ENCODE measurements around the gene C9orf72.

DNA sequence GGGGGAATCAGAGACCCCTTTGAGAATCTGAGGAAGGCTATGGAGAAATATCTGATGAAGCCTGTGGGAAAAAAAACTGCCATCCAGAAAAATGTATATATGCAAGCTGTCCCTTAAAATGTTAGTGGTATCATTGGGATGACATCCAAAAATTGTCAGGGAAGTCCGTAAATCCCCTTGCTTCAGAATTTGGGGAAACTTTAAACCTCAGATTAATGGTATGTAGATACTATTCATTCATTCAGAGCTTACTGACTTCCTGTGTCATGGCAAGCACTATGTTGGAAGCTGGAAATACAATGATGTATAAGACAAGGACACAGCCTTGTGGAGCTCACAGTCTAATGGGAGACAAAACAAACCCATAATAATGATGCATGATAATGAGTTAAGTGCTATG, 32.8 kb downstream of the C9orf72 start:
- no peak for TF ChIP-seq NRF1 (IDR thresholded peaks at IDR 0.05; ENCODE audit: low read depth, low read length)
- TF ChIP-seq, protein P1, sequence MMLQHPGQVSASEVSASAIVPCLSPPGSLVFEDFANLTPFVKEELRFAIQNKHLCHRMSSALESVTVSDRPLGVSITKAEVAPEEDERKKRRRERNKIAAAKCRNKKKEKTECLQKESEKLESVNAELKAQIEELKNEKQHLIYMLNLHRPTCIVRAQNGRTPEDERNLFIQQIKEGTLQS (IDR thresholded peaks at IDR 0.05; ENCODE audit: insufficient read depth, low read depth, low read length), result no peak
- no peak for TF ChIP-seq EP300 (IDR thresholded peaks at IDR 0.05; ENCODE audit: borderline replicate concordance in 1 of 2, low read depth in 2 of 2, low read length in 2 of 2)
- TF ChIP-seq RBBP5 (IDR thresholded peaks at IDR 0.05; ENCODE audit: borderline replicate concordance, low read depth, low read length), result no peak
